ENCODE data around the gene RHO.

DNA sequence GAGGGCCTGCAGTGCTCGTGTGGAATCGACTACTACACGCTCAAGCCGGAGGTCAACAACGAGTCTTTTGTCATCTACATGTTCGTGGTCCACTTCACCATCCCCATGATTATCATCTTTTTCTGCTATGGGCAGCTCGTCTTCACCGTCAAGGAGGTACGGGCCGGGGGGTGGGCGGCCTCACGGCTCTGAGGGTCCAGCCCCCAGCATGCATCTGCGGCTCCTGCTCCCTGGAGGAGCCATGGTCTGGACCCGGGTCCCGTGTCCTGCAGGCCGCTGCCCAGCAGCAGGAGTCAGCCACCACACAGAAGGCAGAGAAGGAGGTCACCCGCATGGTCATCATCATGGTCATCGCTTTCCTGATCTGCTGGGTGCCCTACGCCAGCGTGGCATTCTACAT lies 3.8 kb downstream of the RHO start:
- TF ChIP-seq, protein P1, sequence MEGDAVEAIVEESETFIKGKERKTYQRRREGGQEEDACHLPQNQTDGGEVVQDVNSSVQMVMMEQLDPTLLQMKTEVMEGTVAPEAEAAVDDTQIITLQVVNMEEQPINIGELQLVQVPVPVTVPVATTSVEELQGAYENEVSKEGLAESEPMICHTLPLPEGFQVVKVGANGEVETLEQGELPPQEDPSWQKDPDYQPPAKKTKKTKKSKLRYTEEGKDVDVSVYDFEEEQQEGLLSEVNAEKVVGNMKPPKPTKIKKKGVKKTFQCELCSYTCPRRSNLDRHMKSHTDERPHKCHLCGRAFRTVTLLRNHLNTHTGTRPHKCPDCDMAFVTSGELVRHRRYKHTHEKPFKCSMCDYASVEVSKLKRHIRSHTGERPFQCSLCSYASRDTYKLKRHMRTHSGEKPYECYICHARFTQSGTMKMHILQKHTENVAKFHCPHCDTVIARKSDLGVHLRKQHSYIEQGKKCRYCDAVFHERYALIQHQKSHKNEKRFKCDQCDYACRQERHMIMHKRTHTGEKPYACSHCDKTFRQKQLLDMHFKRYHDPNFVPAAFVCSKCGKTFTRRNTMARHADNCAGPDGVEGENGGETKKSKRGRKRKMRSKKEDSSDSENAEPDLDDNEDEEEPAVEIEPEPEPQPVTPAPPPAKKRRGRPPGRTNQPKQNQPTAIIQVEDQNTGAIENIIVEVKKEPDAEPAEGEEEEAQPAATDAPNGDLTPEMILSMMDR (IDR thresholded peaks at IDR 0.05 in 2 of 3, conservative IDR thresholded peaks at IDR 0.05 in 1 of 3; ENCODE audit: control insufficient read depth in 2 of 3, extremely low read depth in 1 of 3, insufficient read depth in 1 of 3, low read depth in 3 of 3, low read length in 3 of 3): no peak
- TF ChIP-seq, protein P2, sequence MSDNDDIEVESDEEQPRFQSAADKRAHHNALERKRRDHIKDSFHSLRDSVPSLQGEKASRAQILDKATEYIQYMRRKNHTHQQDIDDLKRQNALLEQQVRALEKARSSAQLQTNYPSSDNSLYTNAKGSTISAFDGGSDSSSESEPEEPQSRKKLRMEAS (IDR thresholded peaks at IDR 0.05; ENCODE audit: low read depth, low read length): no peak
- TF ChIP-seq CEBPB (IDR thresholded peaks at IDR 0.05; ENCODE audit: borderline replicate concordance in 1 of 2, low read depth in 2 of 2, low read length in 2 of 2) (no peak), SREBF2 (IDR thresholded peaks at IDR 0.05; ENCODE audit: low read length) (no peak), SIX5 (IDR thresholded peaks at IDR 0.05; ENCODE audit: low read depth, low read length, severe bottlenecking) (no peak), TAF1 (IDR thresholded peaks at IDR 0.05; ENCODE audit: borderline replicate concordance, low read depth, low read length) (no peak), YY1 (IDR thresholded peaks at IDR 0.05; ENCODE audit: low read depth, low read length) (no peak), RFX5 (IDR thresholded peaks at IDR 0.05; ENCODE audit: low read depth, low read length) (no peak)

Measured in GM12878 (cell line).